RWPE2 (cell line): Measurements from ENCODE around the gene GRIP1.
"Not testable (repeated sequence)": the region's sequence is repeated elsewhere in the genome, so short reads cannot be mapped to it uniquely, and the experiment has no call there.

Experiments used
- ATAC-seq: fragments of 200-7000 bp; cut with Tn5 transposase; 3 replicates; pipeline ENCODE4 v1.9.1; 2021; ENCODE audit warnings: low read depth
- DNase-seq: peaks from one replicate; pipeline ENCODE4 v3.0.0-alpha.2; 2020; ENCODE audit warnings: low spot score
- H3K27ac ChIP-seq: fragments of 450-650 bp; 2 replicates; pipeline ENCODE4 v1.5.1; 2017; ENCODE audit warnings: mild to moderate bottlenecking; ENCODE audit not compliant: poor library complexity, severe bottlenecking
- H3K27me3 ChIP-seq: fragments of 250-450 bp; sonication (Bioruptor Pico); 2 replicates; pipeline ENCODE4 v1.5.1; 2021; ENCODE audit warnings: mild to moderate bottlenecking, moderate library complexity; ENCODE audit not compliant: insufficient read depth, poor library complexity, severe bottlenecking
- H3K36me3 ChIP-seq: fragments of 250-450 bp; sonication (Bioruptor Pico); 2 replicates; pipeline ENCODE4 v1.5.1; 2020; ENCODE audit warnings: low read depth, mild to moderate bottlenecking, moderate library complexity
- H3K4me1 ChIP-seq: fragments of 250-450 bp; sonication (Bioruptor Pico); 2 replicates; pipeline ENCODE4 v1.5.1; 2021; ENCODE audit warnings: mild to moderate bottlenecking, moderate library complexity; ENCODE audit not compliant: insufficient read depth, poor library complexity, severe bottlenecking
- H3K4me3 ChIP-seq: fragments of 250-450 bp; sonication (Bioruptor Pico); 2 replicates; pipeline ENCODE4 v1.5.1; 2021; ENCODE audit warnings: mild to moderate bottlenecking, moderate library complexity; ENCODE audit not compliant: severe bottlenecking
- H3K9me3 ChIP-seq: fragments of 250-450 bp; sonication (Bioruptor Pico); 2 replicates; pipeline ENCODE4 v1.5.1; 2021; ENCODE audit warnings: mild to moderate bottlenecking, moderate library complexity; ENCODE audit not compliant: severe bottlenecking
- TF ChIP-seq, protein P1 (sequence below): fragments of 450-650 bp; IDR thresholded peaks from one replicate; pipeline ENCODE4 v1.5.1; 2017; ENCODE audit warnings: mild to moderate bottlenecking, moderate library complexity; ENCODE audit not compliant: poor library complexity, severe bottlenecking

The GRIP1 gene

DNA sequence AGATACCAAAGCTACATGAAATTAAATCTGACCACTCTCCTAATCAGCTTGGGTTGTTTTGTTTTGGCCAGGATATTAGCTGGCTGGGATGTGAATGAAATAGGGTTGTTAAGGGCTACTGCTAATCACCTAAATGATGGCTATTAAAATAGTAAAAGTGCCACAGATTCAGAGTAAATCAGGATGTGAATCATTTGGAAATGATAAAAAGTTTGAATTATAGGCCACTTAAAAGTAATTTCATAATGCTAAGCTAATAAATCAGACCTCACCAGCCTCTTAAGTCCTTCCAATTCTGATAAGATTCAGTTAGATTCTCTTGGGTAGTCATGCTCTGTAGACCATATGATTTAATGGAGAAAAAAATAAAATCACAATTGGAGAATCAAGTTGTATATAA lies 364.6 kb downstream of the GRIP1 start:
- ATAC-seq = no peak
- H3K9me3 ChIP-seq = no peaks in the 10 kb centered on the region
- no peak overlapping the region for H3K27ac ChIP-seq
- no peak for DNase-seq
- TF ChIP-seq, protein P1, sequence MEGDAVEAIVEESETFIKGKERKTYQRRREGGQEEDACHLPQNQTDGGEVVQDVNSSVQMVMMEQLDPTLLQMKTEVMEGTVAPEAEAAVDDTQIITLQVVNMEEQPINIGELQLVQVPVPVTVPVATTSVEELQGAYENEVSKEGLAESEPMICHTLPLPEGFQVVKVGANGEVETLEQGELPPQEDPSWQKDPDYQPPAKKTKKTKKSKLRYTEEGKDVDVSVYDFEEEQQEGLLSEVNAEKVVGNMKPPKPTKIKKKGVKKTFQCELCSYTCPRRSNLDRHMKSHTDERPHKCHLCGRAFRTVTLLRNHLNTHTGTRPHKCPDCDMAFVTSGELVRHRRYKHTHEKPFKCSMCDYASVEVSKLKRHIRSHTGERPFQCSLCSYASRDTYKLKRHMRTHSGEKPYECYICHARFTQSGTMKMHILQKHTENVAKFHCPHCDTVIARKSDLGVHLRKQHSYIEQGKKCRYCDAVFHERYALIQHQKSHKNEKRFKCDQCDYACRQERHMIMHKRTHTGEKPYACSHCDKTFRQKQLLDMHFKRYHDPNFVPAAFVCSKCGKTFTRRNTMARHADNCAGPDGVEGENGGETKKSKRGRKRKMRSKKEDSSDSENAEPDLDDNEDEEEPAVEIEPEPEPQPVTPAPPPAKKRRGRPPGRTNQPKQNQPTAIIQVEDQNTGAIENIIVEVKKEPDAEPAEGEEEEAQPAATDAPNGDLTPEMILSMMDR = no peak
- H3K27me3 ChIP-seq = no peaks in the 10 kb centered on the region
- H3K4me3 ChIP-seq = no peak overlapping the region
- no peaks in the 10 kb centered on the region for H3K4me1 ChIP-seq
- peaks cover 6% of the 10 kb centered on the region; the same call in 1 of the 2 replicates for H3K36me3 ChIP-seq

- Histone ChIP-seq H3K27me3 (no peaks in the 10 kb centered on the region), H3K9me3 (no peaks in the 10 kb centered on the region), H3K36me3 (peaks cover 6% of the 10 kb centered on the region; the same call in 1 of the 2 replicates), H3K4me3 (no peak overlapping the region), H3K4me1 (no peaks in the 10 kb centered on the region), H3K27ac (no peak overlapping the region)
- ATAC-seq (no peak), DNase-seq (no peak)
- TF ChIP-seq, protein P1 = no peak
Observed at GRCh38 chr12:66312189-66312588, 366.7 kb downstream of the GRIP1 start.

GRCh38 chr12:66309606-66310005 lies 369.3 kb downstream of the GRIP1 start:
- Histone ChIP-seq H3K27me3 (no peaks in the 10 kb centered on the region), H3K9me3 (no peaks in the 10 kb centered on the region), H3K36me3 (peaks cover 6% of the 10 kb centered on the region; the same call in 1 of the 2 replicates), H3K4me1 (no peaks in the 10 kb centered on the region), H3K4me3 (no peak overlapping the region), H3K27ac (no peak overlapping the region)
- TF ChIP-seq, protein P1 = no peak
- ATAC-seq (no peak), DNase-seq (no peak)

DNA sequence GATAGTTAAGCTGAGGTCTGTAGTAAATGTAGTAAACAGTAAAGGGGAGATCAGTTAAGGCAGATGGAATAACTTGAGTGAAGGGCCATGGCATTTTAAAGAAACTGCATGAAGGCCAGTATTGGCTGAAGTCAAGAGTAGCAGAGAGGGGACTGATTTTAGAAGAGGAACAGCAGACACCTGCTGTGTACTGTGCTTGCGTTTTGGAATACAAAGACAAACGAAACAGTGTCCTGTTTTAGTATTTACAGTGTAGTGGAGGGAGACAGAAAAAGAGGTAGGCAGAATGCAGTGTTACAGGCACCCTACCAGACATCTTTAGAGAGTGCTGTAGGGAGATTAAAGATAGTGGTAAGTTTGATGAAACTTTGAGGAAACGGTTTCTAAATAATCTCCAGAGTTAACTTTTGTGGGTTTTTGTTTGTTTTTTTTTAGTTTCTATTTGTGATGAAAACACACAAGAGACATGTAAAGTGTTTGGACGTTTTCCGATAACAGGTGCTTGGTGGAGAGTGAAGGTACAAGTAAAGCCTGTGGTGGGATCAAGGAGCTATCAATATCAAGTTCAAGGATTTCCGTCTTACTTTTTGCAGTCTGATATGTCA lies 374.5 kb downstream of the GRIP1 start:
- Histone ChIP-seq H3K4me1 (peaks cover 10% of the 10 kb centered on the region), H3K4me3 (no peak overlapping the region), H3K9me3 (no peaks in the 10 kb centered on the region), H3K27ac (no peak overlapping the region), H3K27me3 (no peaks in the 10 kb centered on the region), H3K36me3 (no peaks in the 10 kb centered on the region)
- TF ChIP-seq, protein P1 = no peak
- DNase-seq (no peak), ATAC-seq (no peak)

DNA sequence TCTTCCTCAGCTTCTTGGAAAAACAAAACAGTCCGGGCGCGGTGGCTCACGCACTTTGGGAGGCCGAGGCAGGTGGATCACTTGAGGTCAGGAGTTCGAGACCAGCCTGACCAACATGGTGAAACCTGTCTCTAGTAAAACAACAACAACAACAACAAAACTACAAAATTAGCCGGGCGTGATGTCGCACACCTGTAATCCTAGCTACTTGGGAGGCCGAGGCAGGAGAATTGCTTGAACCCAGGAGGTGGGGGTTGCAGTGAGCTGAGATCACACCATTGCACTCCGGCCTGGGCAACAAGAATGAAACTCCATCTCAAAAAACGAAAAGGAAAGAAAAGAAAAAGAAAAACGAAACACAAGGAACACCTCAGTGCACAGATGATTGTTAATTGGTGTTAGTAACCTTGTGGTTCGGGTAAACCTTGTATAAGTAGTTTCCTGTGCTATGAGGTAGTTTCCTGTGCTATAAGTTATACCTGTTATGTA lies 375.5 kb downstream of the GRIP1 start:
- H3K36me3 ChIP-seq, DNase-seq, H3K4me3 ChIP-seq, H3K27me3 ChIP-seq, H3K27ac ChIP-seq, H3K9me3 ChIP-seq, ATAC-seq: not testable (repeated sequence)
- peaks cover 10% of the 10 kb centered on the region for H3K4me1 ChIP-seq
